ENCODE results near the gene PCDHGB4. TPM values are rescaled to one million over a fixed set of nuclear protein-coding genes. Genes with fewer than 3 reads are reported as not detected.
"Not testable (repeated sequence)": the region's sequence is repeated elsewhere in the genome, so short reads cannot be mapped to it uniquely, and the experiment has no call there.

PCDHGB4 gene
- total and polyA plus RNA-seq, 10 donors: 0.02 to 3.9 (median 2.6) TPM

GRCh38 chr5:141412854-141413539, 25.5 kb downstream of the PCDHGB4 start, which contains the start of gene PCDHGA10:
Gene PCDHGA10, plus strand, starts transcription at chr5:141412987. Its CDS starts 189 bp downstream, at chr5:141413176.
- no peak within 1 kb of the TSS for H3K27ac ChIP-seq
- H3K4me3 ChIP-seq: peak within 1 kb of the TSS; percentile 11 to 60 (median 32)
- peaks cover 4 to 98% (median 88%) of the 10 kb centered on the region in 8 donors for H3K9me3 ChIP-seq
- 12 to 16% (median 14%) methylated on average over 25 to 31 of the region's 31 CpGs for WGBS, 5 donors
- TF ChIP-seq, protein P1, sequence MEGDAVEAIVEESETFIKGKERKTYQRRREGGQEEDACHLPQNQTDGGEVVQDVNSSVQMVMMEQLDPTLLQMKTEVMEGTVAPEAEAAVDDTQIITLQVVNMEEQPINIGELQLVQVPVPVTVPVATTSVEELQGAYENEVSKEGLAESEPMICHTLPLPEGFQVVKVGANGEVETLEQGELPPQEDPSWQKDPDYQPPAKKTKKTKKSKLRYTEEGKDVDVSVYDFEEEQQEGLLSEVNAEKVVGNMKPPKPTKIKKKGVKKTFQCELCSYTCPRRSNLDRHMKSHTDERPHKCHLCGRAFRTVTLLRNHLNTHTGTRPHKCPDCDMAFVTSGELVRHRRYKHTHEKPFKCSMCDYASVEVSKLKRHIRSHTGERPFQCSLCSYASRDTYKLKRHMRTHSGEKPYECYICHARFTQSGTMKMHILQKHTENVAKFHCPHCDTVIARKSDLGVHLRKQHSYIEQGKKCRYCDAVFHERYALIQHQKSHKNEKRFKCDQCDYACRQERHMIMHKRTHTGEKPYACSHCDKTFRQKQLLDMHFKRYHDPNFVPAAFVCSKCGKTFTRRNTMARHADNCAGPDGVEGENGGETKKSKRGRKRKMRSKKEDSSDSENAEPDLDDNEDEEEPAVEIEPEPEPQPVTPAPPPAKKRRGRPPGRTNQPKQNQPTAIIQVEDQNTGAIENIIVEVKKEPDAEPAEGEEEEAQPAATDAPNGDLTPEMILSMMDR (IDR thresholded peaks at IDR 0.05 in 8 of 11, conservative IDR thresholded peaks at IDR 0.05 in 3 of 11): peak in 9 of 11 experiments; percentile 3 to 65 (median 44)
- no peak for TF ChIP-seq POLR2AphosphoS5 (IDR thresholded peaks at IDR 0.05)
- intact Hi-C loops (cut with DNase I; ENCODE audit: low total_unique reads): no loop called here
- peaks cover 0 to 21% (median 5%) of the 10 kb centered on the region in 6 donors for H3K4me1 ChIP-seq
- peaks cover 0 to 6% (median 0%) of the 10 kb centered on the region in 6 donors for H3K36me3 ChIP-seq
- DNase-seq: no peak
- peaks cover 0 to 99% (median 30%) of the 10 kb centered on the region in 7 donors for H3K27me3 ChIP-seq (replicated peaks in 1 of 7)

DNA sequence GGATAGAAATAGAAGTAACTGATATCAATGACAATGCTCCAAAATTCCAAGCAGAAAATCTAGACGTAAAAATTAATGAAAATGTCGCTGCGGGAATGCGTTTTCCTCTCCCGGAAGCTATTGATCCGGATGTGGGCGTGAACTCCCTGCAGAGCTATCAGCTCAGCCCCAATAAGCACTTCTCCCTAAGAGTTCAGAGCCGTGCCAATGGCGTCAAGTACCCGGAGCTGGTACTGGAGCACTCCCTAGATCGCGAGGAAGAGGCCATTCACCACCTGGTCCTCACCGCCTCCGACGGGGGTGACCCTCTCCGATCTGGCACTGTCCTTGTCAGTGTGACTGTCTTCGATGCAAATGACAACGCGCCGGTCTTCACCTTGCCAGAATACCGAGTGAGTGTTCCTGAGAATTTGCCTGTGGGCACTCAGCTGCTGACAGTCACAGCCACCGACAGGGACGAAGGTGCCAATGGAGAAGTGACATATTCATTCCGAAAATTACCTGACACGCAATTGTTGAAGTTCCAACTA, 26.1 kb downstream of the PCDHGB4 start:
- Histone ChIP-seq H3K9me3 (peaks cover 4 to 98% (median 88%) of the 10 kb centered on the region in 8 donors), H3K4me3 (peak overlapping the region; percentile 11 to 60 (median 32)), H3K27me3 (replicated peaks in 1 of 7) (peaks cover 0 to 99% (median 28%) of the 10 kb centered on the region in 7 donors), H3K36me3 (peaks cover 0 to 6% (median 0%) of the 10 kb centered on the region in 6 donors), H3K4me1 (peaks cover 0 to 21% (median 5%) of the 10 kb centered on the region in 6 donors), H3K27ac (no peak overlapping the region)
- 15 to 21% (median 17%) methylated on average over 25 of the region's 25 CpGs for WGBS, 5 donors
- no peak for DNase-seq
- intact Hi-C loops (cut with DNase I; ENCODE audit: low total_unique reads): no loop called here
- no peak for TF ChIP-seq POLR2A (IDR thresholded peaks at IDR 0.05)

- not testable (repeated sequence) for H3K36me3 ChIP-seq, H3K27ac ChIP-seq, DNase-seq
- intact Hi-C loops (cut with DNase I; ENCODE audit: low total_unique reads): loop anchor here (5.0 kb wide), 1 partner anchor 148 kb away; no protein-coding TSS in a partner anchor
- WGBS, 5 donors: 24 to 39% (median 30%) methylated on average over 9 to 46 of the region's 46 CpGs
- Histone ChIP-seq H3K4me1 (peaks cover 0 to 21% (median 5%) of the 10 kb centered on the region in 6 donors), H3K27me3 (replicated peaks in 1 of 7) (peaks cover 0 to 99% (median 29%) of the 10 kb centered on the region in 7 donors), H3K9me3 (peaks cover 3 to 98% (median 88%) of the 10 kb centered on the region in 8 donors), H3K4me3 (peak overlapping the region in 1 of 8 donors; percentile 37)
Measured at GRCh38 chr5:141414548-141415274, 27.2 kb downstream of the PCDHGB4 start.

DNA sequence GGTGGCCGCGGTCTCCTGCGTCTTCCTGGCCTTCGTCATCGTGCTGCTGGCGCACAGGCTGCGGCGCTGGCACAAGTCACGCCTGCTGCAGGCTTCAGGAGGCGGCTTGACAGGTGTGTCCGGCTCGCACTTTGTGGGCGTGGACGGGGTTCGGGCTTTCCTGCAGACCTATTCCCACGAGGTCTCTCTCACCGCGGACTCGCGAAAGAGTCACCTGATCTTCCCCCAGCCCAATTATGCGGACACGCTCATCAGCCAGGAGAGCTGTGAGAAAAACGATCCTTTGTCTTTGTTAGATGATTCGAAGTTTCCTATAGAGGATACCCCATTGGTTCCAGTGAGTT, 27.7 kb downstream of the PCDHGB4 start:
- 18 to 39% (median 23%) methylated on average over 11 to 24 of the region's 24 CpGs for WGBS, 5 donors
- H3K9me3 ChIP-seq: peaks cover 2 to 98% (median 88%) of the 10 kb centered on the region in 8 donors
- H3K27ac ChIP-seq, H3K36me3 ChIP-seq, DNase-seq: not testable (repeated sequence)
- intact Hi-C loops (cut with DNase I; ENCODE audit: low total_unique reads): loop anchor here (5.0 kb wide), 1 partner anchor 147 kb away; no protein-coding TSS in a partner anchor
- H3K27me3 ChIP-seq (replicated peaks in 1 of 7): peaks cover 0 to 99% (median 27%) of the 10 kb centered on the region in 7 donors
- H3K4me3 ChIP-seq: peak overlapping the region in 1 of 8 donors; percentile 37
- H3K4me1 ChIP-seq: peaks cover 0 to 21% (median 5%) of the 10 kb centered on the region in 6 donors

GRCh38 chr5:141417494-141418172, 30.1 kb downstream of the PCDHGB4 start, which contains the start of gene PCDHGB7:
Gene PCDHGB7, plus strand, starts transcription at chr5:141417677. Its CDS starts 183 bp downstream, at chr5:141417860.
- H3K36me3 ChIP-seq: not testable (repeated sequence)
- peak; percentile 87 for DNase-seq
- intact Hi-C loops (cut with DNase I; ENCODE audit: low total_unique reads): loop anchor here (5.0 kb wide), 1 partner anchor 145 kb away; no protein-coding TSS in a partner anchor
- H3K9me3 ChIP-seq: peaks cover 2 to 99% (median 94%) of the 10 kb centered on the region in 8 donors
- 6 to 14% (median 7%) methylated on average over 33 to 47 of the region's 47 CpGs for WGBS, 5 donors
- H3K4me1 ChIP-seq: peaks cover 0 to 30% (median 5%) of the 10 kb centered on the region in 6 donors
- peak within 1 kb of the TSS in 3 of 8 donors; percentile 11 to 38 (median 15) for H3K27ac ChIP-seq
- peak in 2 of 3 donors; percentile 16 to 31 for TF ChIP-seq POLR2AphosphoS5 (IDR thresholded peaks at IDR 0.05)
- TF ChIP-seq, protein P1 (IDR thresholded peaks at IDR 0.05 in 8 of 11, conservative IDR thresholded peaks at IDR 0.05 in 3 of 11): peak in 10 of 11 experiments; percentile 24 to 65 (median 58)
- peak within 1 kb of the TSS in 7 of 8 donors; percentile 16 to 66 (median 31) for H3K4me3 ChIP-seq
- H3K27me3 ChIP-seq (replicated peaks in 1 of 7): peaks cover 0 to 100% (median 42%) of the 10 kb centered on the region in 7 donors
